Muscle layer of colon (tissue), 2 donors: ENCODE data around the gene OR10H2.
A peak's percentile ranks its signal among the peaks of the same experiment; 100 is the strongest.
"Not testable (repeated sequence)": the region's sequence is repeated elsewhere in the genome, so short reads cannot be mapped to it uniquely, and the experiment has no call there.

ENCODE experiments used
- H3K27ac ChIP-seq: one replicate; pipeline ENCODE4 v1.7.0; 2013; ENCODE audit warnings: low read depth, mild to moderate bottlenecking, low read length, moderate library complexity
- H3K27me3 ChIP-seq, 2 donors: one replicate each; pipeline ENCODE4 v1.7.0; 2013; ENCODE audit warnings: low read length in 2 of 2, mild to moderate bottlenecking in 2 of 2; ENCODE audit not compliant: insufficient read depth in 2 of 2, control insufficient read depth in 1 of 2
- H3K36me3 ChIP-seq: one replicate; pipeline ENCODE4 v1.7.0; 2013; ENCODE audit warnings: mild to moderate bottlenecking, low read length; ENCODE audit not compliant: insufficient read depth
- H3K4me1 ChIP-seq: one replicate; pipeline ENCODE4 v1.7.0; 2013; ENCODE audit warnings: mild to moderate bottlenecking, low read length; ENCODE audit not compliant: insufficient read depth
- H3K4me3 ChIP-seq, 2 donors: one replicate each; pipeline ENCODE4 v1.7.0; 2013; ENCODE audit warnings: low read length in 2 of 2, low read depth in 1 of 2, mild to moderate bottlenecking in 1 of 2, moderate library complexity in 1 of 2
- H3K9ac ChIP-seq: one replicate; pipeline ENCODE4 v1.7.0; 2013; ENCODE audit warnings: low read length
- H3K9me3 ChIP-seq: one replicate; pipeline ENCODE4 v1.7.0; 2013; ENCODE audit warnings: mild to moderate bottlenecking, low read length
- donor health status: abdominal sarcoma.
- donor health status: Adenocarcinoma of cecum.

The OR10H2 gene

GRCh38 chr19:15727724-15728123 is at the start of gene OR10H2:
Gene OR10H2, plus strand, starts transcription at chr19:15728024. Its CDS starts 20 bp downstream, at chr19:15728044.
- no peaks in the 10 kb centered on the region for H3K9me3 ChIP-seq
- H3K9ac ChIP-seq, result no peak within 1 kb of the TSS
- no peaks in the 10 kb centered on the region for H3K36me3 ChIP-seq
- H3K27ac ChIP-seq, result no peak within 1 kb of the TSS
- H3K27me3 ChIP-seq, result peaks cover 5% of the 10 kb centered on the region in 2 donors
- H3K4me3 ChIP-seq, result no peak within 1 kb of the TSS
- H3K4me1 ChIP-seq, result no peaks in the 10 kb centered on the region

- Histone ChIP-seq H3K27me3 (no peaks in the 10 kb centered on the region), H3K36me3 (peaks cover 44% of the 10 kb centered on the region), H3K4me1 (no peaks in the 10 kb centered on the region), H3K4me3 (no peak overlapping the region), H3K9ac (no peak overlapping the region), H3K27ac (no peak overlapping the region), H3K9me3 (no peaks in the 10 kb centered on the region)
Measured at GRCh38 chr19:15679089-15679488, 48.7 kb upstream of the OR10H2 start.

GRCh38 chr19:15679865-15680264 is 48.0 kb upstream of the OR10H2 start:
- peaks cover 52% of the 10 kb centered on the region for H3K36me3 ChIP-seq

GRCh38 chr19:15680478-15681322 is 47.1 kb upstream of the OR10H2 start:
- H3K4me1 ChIP-seq, result no peaks in the 10 kb centered on the region
- H3K27ac ChIP-seq, result no peak overlapping the region

More at GRCh38 chr19:15679865-15680264, 48.0 kb upstream of the OR10H2 start:
- H3K4me1 ChIP-seq, H3K27me3 ChIP-seq, H3K27ac ChIP-seq, H3K9ac ChIP-seq, H3K4me3 ChIP-seq, H3K9me3 ChIP-seq: not testable (repeated sequence)

GRCh38 chr19:15683411-15683810 is 44.4 kb upstream of the OR10H2 start:
- no peak overlapping the region for H3K9ac ChIP-seq
- H3K27me3 ChIP-seq, result no peaks in the 10 kb centered on the region
- peaks cover 59% of the 10 kb centered on the region for H3K36me3 ChIP-seq
- H3K4me3 ChIP-seq, result no peak overlapping the region
- H3K9me3 ChIP-seq, result peaks cover 6% of the 10 kb centered on the region
- H3K27ac ChIP-seq, result no peak overlapping the region
- H3K4me1 ChIP-seq, result no peaks in the 10 kb centered on the region

More at GRCh38 chr19:15680478-15681322, 47.1 kb upstream of the OR10H2 start:
- peaks cover 58% of the 10 kb centered on the region for H3K36me3 ChIP-seq
- no peaks in the 10 kb centered on the region for H3K27me3 ChIP-seq
- no peaks in the 10 kb centered on the region for H3K9me3 ChIP-seq
- H3K4me3 ChIP-seq, result no peak overlapping the region
- no peak overlapping the region for H3K9ac ChIP-seq

GRCh38 chr19:15684828-15685227 is 43.0 kb upstream of the OR10H2 start:
- H3K27ac ChIP-seq, result no peak overlapping the region
- no peaks in the 10 kb centered on the region for H3K4me1 ChIP-seq
- H3K36me3 ChIP-seq, result peaks cover 45% of the 10 kb centered on the region
- H3K9ac ChIP-seq, result no peak overlapping the region
- H3K9me3 ChIP-seq, result peaks cover 6% of the 10 kb centered on the region
- H3K4me3 ChIP-seq, result no peak overlapping the region
- H3K27me3 ChIP-seq, result no peaks in the 10 kb centered on the region

- H3K27me3 ChIP-seq, result no peaks in the 10 kb centered on the region
- H3K9ac ChIP-seq, result no peak overlapping the region
- no peak overlapping the region for H3K27ac ChIP-seq
- H3K4me3 ChIP-seq, result no peak overlapping the region
- peaks cover under 1% of the 10 kb centered on the region for H3K4me1 ChIP-seq
- peaks cover 5% of the 10 kb centered on the region for H3K36me3 ChIP-seq
- H3K9me3 ChIP-seq, result no peaks in the 10 kb centered on the region
Measured at GRCh38 chr19:15696654-15697194, 31.1 kb upstream of the OR10H2 start.

- H3K36me3 ChIP-seq, result peaks cover 2% of the 10 kb centered on the region
- no peaks in the 10 kb centered on the region for H3K27me3 ChIP-seq
- H3K4me1 ChIP-seq, result peaks cover 17% of the 10 kb centered on the region
- no peaks in the 10 kb centered on the region for H3K9me3 ChIP-seq
- no peak overlapping the region for H3K4me3 ChIP-seq
- no peak overlapping the region for H3K27ac ChIP-seq
- no peak overlapping the region for H3K9ac ChIP-seq
Measured at GRCh38 chr19:15701757-15702533, 25.9 kb upstream of the OR10H2 start.

GRCh38 chr19:15702534-15702930 is 25.3 kb upstream of the OR10H2 start:
- no peaks in the 10 kb centered on the region for H3K27me3 ChIP-seq
- peaks cover 17% of the 10 kb centered on the region for H3K4me1 ChIP-seq
- no peaks in the 10 kb centered on the region for H3K9me3 ChIP-seq
- H3K27ac ChIP-seq, result no peak overlapping the region
- H3K4me3 ChIP-seq, result peak overlapping the region in 1 of 2 donors; percentile 41
- H3K9ac ChIP-seq, result no peak overlapping the region
- no peaks in the 10 kb centered on the region for H3K36me3 ChIP-seq

GRCh38 chr19:15714638-15715037 is 13.2 kb upstream of the OR10H2 start:
- Histone ChIP-seq H3K27me3 (peaks cover 0 to 6% of the 10 kb centered on the region in 2 donors), H3K4me1 (no peaks in the 10 kb centered on the region), H3K27ac (no peak overlapping the region), H3K9me3 (no peaks in the 10 kb centered on the region), H3K4me3 (no peak overlapping the region), H3K9ac (no peak overlapping the region), H3K36me3 (no peaks in the 10 kb centered on the region)

GRCh38 chr19:15715642-15716041 is 12.2 kb upstream of the OR10H2 start:
- no peaks in the 10 kb centered on the region for H3K36me3 ChIP-seq

More at GRCh38 chr19:15715642-15716041, 12.2 kb upstream of the OR10H2 start:
- H3K4me1 ChIP-seq, result no peaks in the 10 kb centered on the region
- no peak overlapping the region for H3K9ac ChIP-seq
- H3K27ac ChIP-seq, result no peak overlapping the region
- peaks cover 0 to 6% of the 10 kb centered on the region in 2 donors for H3K27me3 ChIP-seq
- no peaks in the 10 kb centered on the region for H3K9me3 ChIP-seq
- no peak overlapping the region for H3K4me3 ChIP-seq
